Duodenal mucosa (tissue), 2 donors: ENCODE measurements around the gene FBP1.
A peak's percentile ranks its signal among the peaks of the same experiment; 100 is the strongest.

Experiments
- H3K27ac ChIP-seq: one replicate; pipeline ENCODE4 v1.7.0; 2013; ENCODE audit warnings: low read depth, low read length
- H3K27me3 ChIP-seq, 2 donors: one replicate each; pipeline ENCODE4 v1.7.0; 2013; ENCODE audit warnings: low read length in 2 of 2, control low read depth in 1 of 2; ENCODE audit not compliant: insufficient read depth in 2 of 2, control insufficient read depth in 1 of 2
- H3K36me3 ChIP-seq, 2 donors: one replicate each; pipeline ENCODE4 v1.7.0; 2013; ENCODE audit warnings: low read length in 2 of 2, control low read depth in 1 of 2; ENCODE audit not compliant: insufficient read depth in 2 of 2, control insufficient read depth in 1 of 2
- H3K4me1 ChIP-seq, 2 donors: one replicate each; pipeline ENCODE4 v1.7.0; 2013; ENCODE audit warnings: low read length in 2 of 2, control low read depth in 1 of 2; ENCODE audit not compliant: insufficient read depth in 2 of 2, control insufficient read depth in 1 of 2
- H3K4me3 ChIP-seq, 2 donors: one replicate each; pipeline ENCODE4 v1.7.0; 2013; ENCODE audit warnings: low read length in 2 of 2, low read depth in 1 of 2
- H3K9ac ChIP-seq, 2 donors: one replicate each; pipeline ENCODE4 v1.7.0; 2013; ENCODE audit warnings: low read length in 2 of 2, low read depth in 1 of 2
- H3K9me3 ChIP-seq, 2 donors: one replicate each; pipeline ENCODE4 v1.7.0; 2013; ENCODE audit warnings: low read length in 2 of 2, control low read depth in 1 of 2; ENCODE audit not compliant: control insufficient read depth in 1 of 2

FBP1 gene

DNA sequence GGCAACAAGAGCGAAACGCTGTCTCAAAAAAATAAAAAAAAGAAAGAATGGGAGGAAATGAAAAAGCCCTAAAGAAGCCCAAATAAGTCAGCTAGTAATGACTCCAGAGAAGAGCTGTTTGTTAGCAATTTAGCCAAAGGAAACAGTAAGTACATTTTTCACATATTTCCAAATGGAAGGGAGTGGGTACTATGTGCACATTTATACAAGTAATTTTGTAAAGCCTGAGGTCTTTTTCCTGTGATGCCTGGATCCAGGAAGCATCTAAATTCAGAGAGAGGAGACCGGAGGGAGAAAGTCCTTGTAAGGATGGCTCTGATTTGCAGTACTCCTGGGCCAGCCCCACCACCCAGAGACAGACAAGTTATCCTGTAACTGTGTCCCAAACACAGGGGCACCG, 14.7 kb downstream of the FBP1 start:
- Histone ChIP-seq H3K36me3 (peaks cover 8 to 23% of the 10 kb centered on the region in 2 donors), H3K27ac (no peak overlapping the region), H3K4me3 (no peak overlapping the region), H3K27me3 (no peaks in the 10 kb centered on the region), H3K9ac (no peak overlapping the region), H3K4me1 (peaks cover 6 to 12% of the 10 kb centered on the region in 2 donors), H3K9me3 (no peaks in the 10 kb centered on the region)

DNA sequence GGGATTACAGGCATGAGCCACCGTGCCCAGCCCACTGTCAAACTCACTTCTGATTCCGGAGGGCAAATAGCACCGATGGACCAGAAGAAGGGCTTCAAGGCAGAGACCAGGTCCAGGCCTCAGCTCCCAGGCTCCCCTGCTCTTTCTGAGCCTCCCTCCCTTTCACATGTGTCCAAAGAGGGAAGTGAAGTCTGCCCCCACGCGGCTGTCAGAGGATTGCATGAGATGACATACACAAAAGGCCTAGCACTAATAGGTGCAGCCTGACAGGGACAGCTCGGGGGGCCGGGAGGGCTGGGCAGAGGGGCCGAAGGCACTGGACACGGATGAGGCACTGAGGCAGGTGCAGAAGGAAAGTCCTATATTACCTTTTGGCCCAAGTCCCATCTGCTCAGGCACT, 16.1 kb downstream of the FBP1 start:
- no peak overlapping the region for H3K4me3 ChIP-seq
- H3K27me3 ChIP-seq: no peaks in the 10 kb centered on the region
- no peak overlapping the region for H3K27ac ChIP-seq
- peaks cover 0 to 9% of the 10 kb centered on the region in 2 donors for H3K4me1 ChIP-seq
- no peak overlapping the region for H3K9ac ChIP-seq
- H3K9me3 ChIP-seq: no peaks in the 10 kb centered on the region
- peaks cover 8 to 35% of the 10 kb centered on the region in 2 donors for H3K36me3 ChIP-seq

DNA sequence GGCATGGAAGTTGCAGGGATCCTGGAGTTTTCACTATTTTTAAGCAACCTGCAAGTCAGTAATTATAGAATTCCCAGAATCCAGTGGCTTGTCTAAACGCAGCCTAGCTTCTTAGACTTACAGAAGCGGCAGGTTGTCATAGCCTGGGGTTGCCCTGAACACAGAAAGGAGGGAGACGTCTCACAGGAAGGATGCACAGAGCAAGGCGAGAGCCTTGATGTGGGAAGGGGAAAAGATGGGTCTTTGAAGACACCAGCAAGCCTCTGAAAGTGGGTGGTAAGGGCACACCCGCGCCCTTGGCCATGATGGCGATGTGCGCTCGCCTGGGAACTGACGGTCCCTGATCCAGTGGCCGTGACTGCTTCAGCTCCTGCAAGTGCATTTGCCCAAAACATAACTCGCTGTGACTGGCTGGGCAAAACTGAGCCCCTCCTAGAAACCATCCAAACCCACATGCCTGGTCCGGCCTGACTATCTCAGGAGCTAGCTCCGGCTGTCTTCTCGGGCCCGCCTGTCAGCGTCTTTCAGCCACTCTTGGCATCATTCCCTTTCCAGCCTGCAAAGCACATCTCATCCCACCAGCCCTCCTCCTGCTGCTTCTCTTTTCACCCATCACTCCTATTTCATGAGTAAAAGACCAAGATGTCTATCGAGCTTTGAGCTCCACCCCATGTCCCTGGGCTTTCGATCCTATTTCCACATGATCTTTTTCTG, 17.1 kb downstream of the FBP1 start:
- Histone ChIP-seq H3K36me3 (peaks cover 8 to 45% of the 10 kb centered on the region in 2 donors), H3K9me3 (no peaks in the 10 kb centered on the region), H3K4me3 (no peak overlapping the region), H3K27me3 (no peaks in the 10 kb centered on the region), H3K9ac (no peak overlapping the region), H3K27ac (no peak overlapping the region), H3K4me1 (no peaks in the 10 kb centered on the region)

DNA sequence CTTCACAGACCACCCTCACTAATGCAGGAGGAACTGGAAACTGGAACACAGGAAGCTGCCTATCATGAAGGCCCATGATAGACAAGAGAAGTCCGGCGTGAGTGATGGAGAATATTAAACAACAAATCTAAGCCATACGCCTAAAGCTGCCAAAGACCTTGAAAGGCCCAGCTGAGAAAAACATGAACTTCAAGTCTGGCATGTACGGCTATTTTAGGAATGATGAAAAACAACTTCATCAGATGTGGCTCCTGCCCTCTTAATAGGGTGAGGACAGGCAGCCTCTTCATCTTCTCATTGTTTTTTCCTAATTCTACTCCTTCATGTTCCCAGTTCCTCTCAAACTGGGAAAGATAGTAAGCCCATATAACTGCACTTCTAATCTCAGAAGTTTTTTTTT, 20.3 kb downstream of the FBP1 start:
- Histone ChIP-seq H3K4me3 (no peak overlapping the region), H3K9me3 (no peaks in the 10 kb centered on the region), H3K9ac (no peak overlapping the region), H3K27ac (no peak overlapping the region), H3K36me3 (peaks cover 8 to 51% of the 10 kb centered on the region in 2 donors), H3K27me3 (no peaks in the 10 kb centered on the region), H3K4me1 (no peaks in the 10 kb centered on the region)

DNA sequence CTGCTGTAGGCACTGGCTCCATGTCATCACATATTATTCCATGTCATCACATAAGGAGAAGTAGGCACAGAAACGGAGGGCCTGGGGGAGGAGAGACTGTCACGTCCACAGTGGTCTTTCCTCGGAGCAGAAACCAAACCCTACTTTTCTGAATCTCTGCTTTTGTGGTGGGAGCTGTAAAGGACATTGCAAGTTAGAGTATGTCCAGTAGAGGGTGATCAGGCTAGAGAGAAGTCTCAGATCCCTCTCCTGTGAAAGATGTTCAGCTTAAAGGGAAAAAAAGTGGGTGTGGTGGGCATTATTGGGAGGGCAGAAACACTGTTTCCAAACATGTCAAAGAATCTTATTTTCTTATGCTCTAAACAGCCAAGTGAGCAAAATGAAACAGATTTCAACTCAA, 26.3 kb downstream of the FBP1 start:
- H3K4me1 ChIP-seq: peaks cover 19 to 25% of the 10 kb centered on the region in 2 donors
- H3K4me3 ChIP-seq: no peak overlapping the region
- H3K27ac ChIP-seq: no peak overlapping the region
- no peaks in the 10 kb centered on the region for H3K9me3 ChIP-seq
- no peaks in the 10 kb centered on the region for H3K27me3 ChIP-seq
- no peak overlapping the region for H3K9ac ChIP-seq
- H3K36me3 ChIP-seq: peaks cover 11 to 34% of the 10 kb centered on the region in 2 donors

DNA sequence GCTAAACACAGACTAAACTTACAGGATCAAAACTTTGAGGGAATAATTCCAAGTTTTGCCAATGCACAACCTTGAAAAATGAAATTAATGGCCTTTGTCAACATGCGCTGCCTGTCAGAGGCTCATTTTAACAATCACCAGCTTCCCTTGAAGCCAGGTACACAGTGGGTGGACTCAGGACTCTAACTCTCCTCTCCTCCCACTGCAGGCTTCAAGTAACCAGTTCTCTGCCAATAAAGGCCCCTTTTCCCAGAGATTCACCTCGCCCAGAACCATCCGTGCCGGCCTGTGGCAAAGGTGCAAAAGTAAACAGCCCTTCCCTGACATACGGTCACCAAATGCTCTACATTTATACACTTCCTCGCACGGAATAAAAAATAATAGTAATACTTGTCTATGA, 27.2 kb downstream of the FBP1 start:
- Histone ChIP-seq H3K27ac (no peak overlapping the region), H3K4me1 (peaks cover 28 to 34% of the 10 kb centered on the region in 2 donors), H3K27me3 (no peaks in the 10 kb centered on the region), H3K4me3 (no peak overlapping the region), H3K9ac (no peak overlapping the region), H3K9me3 (no peaks in the 10 kb centered on the region), H3K36me3 (peaks cover 11 to 24% of the 10 kb centered on the region in 2 donors)

DNA sequence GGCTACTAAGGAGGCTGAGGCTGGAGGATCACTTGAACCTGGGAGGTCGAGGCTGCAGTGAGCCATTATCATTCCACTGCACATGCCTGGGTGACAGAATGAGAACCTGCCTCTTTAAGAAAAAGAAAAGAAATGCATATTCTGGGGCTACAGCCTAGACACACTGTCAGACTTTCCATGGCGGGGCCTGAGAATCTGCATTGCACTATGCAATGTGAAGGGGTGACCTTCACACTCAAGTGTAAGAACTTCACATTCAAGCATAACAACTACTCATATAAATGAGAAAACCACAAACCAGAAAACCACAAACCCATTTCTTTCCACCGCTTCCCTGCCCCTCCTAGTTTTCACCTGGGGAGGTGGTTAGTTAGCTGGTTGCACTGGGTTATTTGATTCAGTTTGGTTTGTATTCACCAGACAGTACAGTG, 27.7 kb downstream of the FBP1 start:
- Histone ChIP-seq H3K4me1 (peaks cover 32 to 39% of the 10 kb centered on the region in 2 donors), H3K4me3 (no peak overlapping the region), H3K36me3 (peaks cover 11 to 20% of the 10 kb centered on the region in 2 donors), H3K27ac (no peak overlapping the region), H3K9me3 (no peaks in the 10 kb centered on the region), H3K27me3 (no peaks in the 10 kb centered on the region), H3K9ac (no peak overlapping the region)

DNA sequence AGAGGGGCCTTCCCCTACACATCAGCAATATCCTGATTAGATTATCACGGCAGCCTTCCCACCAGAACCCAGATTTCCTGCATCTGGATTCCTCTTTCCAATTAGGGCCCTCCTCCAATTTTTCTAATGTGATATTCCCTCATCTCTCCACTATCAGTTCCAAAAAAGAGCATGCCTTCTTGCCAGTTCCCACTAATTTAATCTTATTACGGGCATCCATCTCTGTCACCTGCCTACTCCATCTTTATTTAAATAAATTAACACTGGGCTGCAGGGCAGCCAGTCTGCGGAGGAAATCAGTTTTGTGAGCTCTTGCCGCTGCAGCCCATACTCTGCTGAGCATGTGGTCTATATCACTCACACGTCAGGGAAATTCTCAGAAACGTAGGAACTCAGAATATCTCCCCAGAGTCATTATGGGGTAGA, 29.1 kb downstream of the FBP1 start:
- H3K9ac ChIP-seq: no peak overlapping the region
- H3K27me3 ChIP-seq: no peaks in the 10 kb centered on the region
- no peaks in the 10 kb centered on the region for H3K9me3 ChIP-seq
- H3K27ac ChIP-seq: no peak overlapping the region
- peaks cover 37 to 45% of the 10 kb centered on the region in 2 donors for H3K4me1 ChIP-seq
- no peak overlapping the region for H3K4me3 ChIP-seq
- peaks cover 11 to 28% of the 10 kb centered on the region in 2 donors for H3K36me3 ChIP-seq

DNA sequence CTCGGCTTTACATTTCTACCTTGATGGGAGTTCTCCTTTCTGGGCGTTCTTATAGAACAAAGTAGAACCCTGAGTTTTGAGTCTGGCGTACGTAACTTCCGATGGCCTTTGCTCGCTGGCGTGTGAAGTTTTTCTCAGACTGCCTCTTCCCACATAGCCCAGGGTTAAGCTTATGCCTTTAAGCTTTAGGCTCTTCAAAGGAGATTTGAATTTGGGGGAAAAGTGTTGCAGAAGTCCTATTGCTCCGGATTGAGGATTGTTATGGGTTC, 32.0 kb downstream of the FBP1 start:
- Histone ChIP-seq H3K4me1 (peaks cover 50% of the 10 kb centered on the region in 2 donors), H3K9ac (peak overlapping the region; percentile 29 to 35), H3K27me3 (no peaks in the 10 kb centered on the region), H3K4me3 (peak overlapping the region in 1 of 2 donors; percentile 26), H3K36me3 (peaks cover 11 to 28% of the 10 kb centered on the region in 2 donors), H3K9me3 (no peaks in the 10 kb centered on the region), H3K27ac (no peak overlapping the region)

DNA sequence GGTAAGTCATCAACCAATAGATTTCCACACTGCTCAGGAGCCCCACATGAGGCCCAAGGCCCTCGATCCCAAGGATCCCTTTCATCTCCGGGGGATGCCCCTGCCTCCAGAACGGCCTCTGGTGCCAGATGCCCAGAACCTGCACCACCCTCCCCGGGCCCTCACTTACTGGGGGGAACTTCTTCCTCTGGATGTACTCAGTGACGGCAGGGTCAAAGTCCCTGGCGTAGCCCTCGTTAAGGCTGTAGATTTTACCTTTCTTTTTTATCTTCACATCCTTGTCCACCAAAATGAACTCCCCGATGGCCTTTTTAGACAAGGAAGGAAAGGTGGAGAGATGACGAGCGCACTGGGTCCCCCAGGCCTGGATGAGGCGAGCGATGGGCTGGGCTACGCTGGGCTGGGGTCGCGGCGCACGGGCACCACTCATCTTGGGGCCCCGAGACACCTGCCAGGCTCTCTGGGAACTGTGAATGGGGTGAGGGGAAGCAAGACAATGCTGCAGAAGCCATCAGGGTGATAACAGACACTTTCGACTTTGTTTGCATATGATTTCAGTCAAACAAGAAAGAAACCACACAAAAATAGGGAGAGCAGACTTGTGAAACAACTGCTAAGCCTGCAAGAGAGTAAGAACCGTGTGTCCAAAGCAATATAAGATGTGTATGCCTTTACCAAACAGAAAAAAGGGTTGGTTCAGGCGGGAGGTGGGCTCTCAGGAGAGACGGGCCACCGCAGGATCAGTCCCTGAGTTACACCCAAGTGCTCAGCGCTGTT, 32.5 kb downstream of the FBP1 start:
- H3K9ac ChIP-seq: peak overlapping the region; percentile 12 to 29
- no peaks in the 10 kb centered on the region for H3K9me3 ChIP-seq
- peaks cover 46 to 47% of the 10 kb centered on the region in 2 donors for H3K4me1 ChIP-seq
- H3K4me3 ChIP-seq: peak overlapping the region; percentile 23 to 26
- peaks cover 11 to 28% of the 10 kb centered on the region in 2 donors for H3K36me3 ChIP-seq
- H3K27me3 ChIP-seq: no peaks in the 10 kb centered on the region
- peak overlapping the region; percentile 39 for H3K27ac ChIP-seq
